Measurements from ENCODE around the gene UNC13A.

- TF ChIP-seq CTCF (IDR thresholded peaks at IDR 0.05) (no peak), POLR2A (IDR thresholded peaks at IDR 0.05) (no peak)
Measured at GRCh38 chr19:17625980-17626379, 62.2 kb downstream of the UNC13A start.

Data from upper lobe of left lung (tissue), 4 donors.